HepG2 (cell line): ENCODE results near the gene PIK3CB. TPM values are rescaled to one million over a fixed set of nuclear protein-coding genes. Genes with fewer than 3 reads are reported as not detected.
A peak's percentile ranks its signal among the peaks of the same experiment; 100 is the strongest.

Experiments used
- AKAP8 ChIP-seq: sonication (generic); formaldehyde crosslinking; IDR thresholded peaks from 2 replicates; pipeline ENCODE4 v1.5.1; 2020; ENCODE audit warnings: mild to moderate bottlenecking, missing genetic modification reagents
- E2F2 ChIP-seq: sonication (generic); formaldehyde crosslinking; IDR thresholded peaks from 2 replicates; pipeline ENCODE4 v1.4.0; 2020; ENCODE audit warnings: missing genetic modification reagents, borderline replicate concordance
- GLMP ChIP-seq: sonication (generic); formaldehyde crosslinking; IDR thresholded peaks from 2 replicates; pipeline ENCODE4 v1.9.0; 2021; ENCODE audit warnings: missing genetic modification reagents, mild to moderate bottlenecking, borderline replicate concordance
- GPN1 ChIP-seq: sonication (generic); formaldehyde crosslinking; IDR thresholded peaks from 2 replicates; pipeline ENCODE4 v1.5.1; 2020; ENCODE audit warnings: missing genetic modification reagents, borderline replicate concordance
- HDAC6 ChIP-seq: fragments of 200-600 bp; sonication (generic); IDR thresholded peaks from 2 replicates; pipeline ENCODE4 v1.7.0; 2017; ENCODE audit warnings: mild to moderate bottlenecking, antibody characterized with exemption, low read length, low read depth
- JARID2 ChIP-seq: sonication (generic); formaldehyde crosslinking; IDR thresholded peaks from 2 replicates; pipeline ENCODE4 v1.8.1; 2023; ENCODE audit warnings: missing genetic modification reagents, inconsistent platforms; ENCODE audit not compliant: insufficient replicate concordance
- MXD3 ChIP-seq: IDR thresholded peaks from 2 replicates; pipeline ENCODE4 v1.6.1; 2016; ENCODE audit warnings: mild to moderate bottlenecking, missing biosample characterization, missing genetic modification reagents
- NFATC3 ChIP-seq: sonication (generic); formaldehyde crosslinking; IDR thresholded peaks from 2 replicates; pipeline ENCODE4 v1.5.1; 2020; ENCODE audit warnings: mild to moderate bottlenecking, missing genetic modification reagents
- NPAS2 ChIP-seq: sonication (generic); formaldehyde crosslinking; IDR thresholded peaks from 2 replicates; pipeline ENCODE4 v1.8.0; 2022; ENCODE audit warnings: mild to moderate bottlenecking, missing genetic modification reagents, borderline replicate concordance
- NRL ChIP-seq: sonication (generic); formaldehyde crosslinking; IDR thresholded peaks from 2 replicates; pipeline ENCODE4 v1.5.0; 2020; ENCODE audit warnings: missing genetic modification reagents, mild to moderate bottlenecking, moderate library complexity, borderline replicate concordance
- PBX3 ChIP-seq: sonication (generic); formaldehyde crosslinking; IDR thresholded peaks from 2 replicates; pipeline ENCODE4 v1.8.1; 2023; ENCODE audit warnings: missing genetic modification reagents, inconsistent platforms, borderline replicate concordance
- RARG ChIP-seq: sonication (generic); formaldehyde crosslinking; IDR thresholded peaks from 2 replicates; pipeline ENCODE4 v1.4.0; 2020; ENCODE audit warnings: low read depth, mild to moderate bottlenecking, missing genetic modification reagents
- REPIN1 ChIP-seq: sonication (generic); formaldehyde crosslinking; IDR thresholded peaks from 2 replicates; pipeline ENCODE4 v1.8.0; 2022; ENCODE audit warnings: missing genetic modification reagents, low read depth, mild to moderate bottlenecking, borderline replicate concordance
- RXRA ChIP-seq: sonication (generic); formaldehyde crosslinking; IDR thresholded peaks from 2 replicates; pipeline ENCODE4 v1.5.1; 2020; ENCODE audit warnings: missing genetic modification reagents
- ZBTB10 ChIP-seq: sonication (generic); formaldehyde crosslinking; IDR thresholded peaks from 2 replicates; pipeline ENCODE4 v1.4.0; 2020; ENCODE audit warnings: missing genetic modification reagents, borderline replicate concordance
- ZNF124 ChIP-seq: sonication (generic); formaldehyde crosslinking; IDR thresholded peaks from 2 replicates; pipeline ENCODE4 v1.4.0; 2020; ENCODE audit warnings: missing genetic modification reagents
- ZNF160 ChIP-seq: sonication (generic); formaldehyde crosslinking; IDR thresholded peaks from 2 replicates; pipeline ENCODE4 v1.8.0; 2022; ENCODE audit warnings: mild to moderate bottlenecking, inconsistent platforms, missing genetic modification reagents
- ZNF75D ChIP-seq: sonication (generic); formaldehyde crosslinking; IDR thresholded peaks from 2 replicates; pipeline ENCODE4 v1.8.1; 2023; ENCODE audit warnings: missing genetic modification reagents, mild to moderate bottlenecking, borderline replicate concordance
- ZNF784 ChIP-seq: sonication (generic); formaldehyde crosslinking; IDR thresholded peaks from 2 replicates; pipeline ENCODE4 v1.5.1; 2020; ENCODE audit warnings: missing genetic modification reagents, mild to moderate bottlenecking, borderline replicate concordance
- ZSCAN21 ChIP-seq: sonication (generic); formaldehyde crosslinking; IDR thresholded peaks from 2 replicates; pipeline ENCODE4 v1.8.0; 2022; ENCODE audit warnings: mild to moderate bottlenecking, missing genetic modification reagents, moderate library complexity, borderline replicate concordance
- polyA plus RNA-seq, 8 experiments: library from polyadenylated mRNA; depleted of rRNA in 3 of 8; stranded (reverse) in 7 of 8; unstranded in 1 of 8; fragments of >200 nt; fragmentation: Illumina TruSeq in 4 of 8; extraction: Trizol in 4 of 8; gene quantifications; 2 replicates each; pipeline versions ENCODE4 v1.2.1 to v1.2.3, GENCODE V29; 2011 to 2016; ENCODE audit warnings: low read depth in 4 of 8, missing spikeins in 1 of 8, mixed read lengths in 1 of 8; ENCODE audit not compliant: insufficient read depth in 1 of 8
- total RNA-seq, 5 experiments: library from RNA; depleted of rRNA; stranded (reverse); fragments of >200 nt; fragmentation: Illumina TruSeq; extraction: Trizol; gene quantifications; 2 replicates each; pipeline ENCODE4 v1.2.3, GENCODE V29; 2016; ENCODE audit warnings: low read depth in 1 of 5

PIK3CB gene
- total and polyA plus RNA-seq, 2 of the 13 experiments (the other 11 are each of a cell fraction or from before 2014, with no cell fraction given), result 6.6 to 18.7 TPM

- TF ChIP-seq E2F2 (no peak), ZNF75D (no peak), GPN1 (no peak), PBX3 (CRISPR knock-in tag) (no peak), ZNF124 (peak; percentile 41; the same call in 1 of the 2 replicates), HDAC6 (no peak), RARG (CRISPR knock-in tag) (no peak), GLMP (CRISPR knock-in tag) (no peak), ZSCAN21 (CRISPR knock-in tag) (peak; percentile 65; the same call in 1 of the 2 replicates), RXRA (CRISPR knock-in tag) (peak; percentile 82), AKAP8 (no peak), NRL (peak; percentile 57; the same call in 1 of the 2 replicates), MXD3 (CRISPR knock-in tag) (no peak), ZNF784 (no peak), NFATC3 (CRISPR knock-in tag) (no peak), NPAS2 (CRISPR knock-in tag) (no peak), REPIN1 (CRISPR knock-in tag) (peak; percentile 75; the same call in 1 of the 2 replicates), JARID2 (CRISPR knock-in tag) (no peak), ZNF160 (CRISPR knock-in tag) (peak; percentile 55; the same call in 1 of the 2 replicates), ZBTB10 (CRISPR knock-in tag) (no peak)
Measured at GRCh38 chr3:138862924-138863775, 28.4 kb upstream of the PIK3CB start (continued).
